Vagina (tissue), 2 donors: ENCODE results near the gene ASB10. TPM values are rescaled to one million over a fixed set of nuclear protein-coding genes. Genes with fewer than 3 reads are reported as not detected.

Experiments used
- DNase-seq, 2 donors: peaks; one replicate each; pipeline ENCODE4 v3.0.0-alpha.2; 2017; ENCODE audit errors: extremely low spot score in 2 of 2
- H3K27ac ChIP-seq: fragments of 200-600 bp; sonication (generic); one replicate; pipeline ENCODE4 v1.5.1; 2019
- H3K27me3 ChIP-seq: fragments of 200-600 bp; sonication (generic); one replicate; pipeline ENCODE4 v1.5.1; 2019
- H3K36me3 ChIP-seq, 2 donors: fragments of 200-600 bp; sonication (generic); one replicate each; pipeline ENCODE4 v1.5.1; 2017 to 2019
- H3K4me1 ChIP-seq: fragments of 200-600 bp; sonication (generic); one replicate; pipeline ENCODE4 v1.5.1; 2019
- H3K4me3 ChIP-seq, 2 donors: fragments of 200-600 bp; sonication (generic); 1 replicate in 1 of 2; 2 replicates in 1 of 2; pipeline ENCODE4 v1.5.1; 2016 to 2019
- H3K9me3 ChIP-seq: fragments of 200-600 bp; sonication (generic); one replicate; pipeline ENCODE4 v1.5.1; 2019
- POLR2A ChIP-seq, 2 donors: fragments of 450-650 bp; IDR thresholded peaks; one replicate each; pipeline ENCODE4 v1.6.1; 2017; ENCODE audit warnings: antibody characterized with exemption in 2 of 2, mild to moderate bottlenecking in 2 of 2, moderate library complexity in 2 of 2
- POLR2AphosphoS5 ChIP-seq, 2 donors: sonication (generic); formaldehyde crosslinking; IDR thresholded peaks; one replicate each; pipeline ENCODE4 v1.9.0; 2017; ENCODE audit warnings: antibody characterized with exemption in 2 of 2, mild to moderate bottlenecking in 2 of 2, low read depth in 1 of 2; ENCODE audit not compliant: insufficient read depth in 1 of 2
- intact Hi-C: fragments of 100-400 bp; cut with DNase I; formaldehyde crosslinking; loops from one replicate; pipeline ENCODE4 v1.15.1; 2023
- total RNA-seq: library from RNA; depleted of rRNA; stranded (reverse); fragments of >200 nt; gene quantifications from one replicate; pipeline ENCODE4 v1.2.3, GENCODE V29; 2016
- TF ChIP-seq, protein P1 (sequence below), 3 experiments: fragments of 450-650 bp in 2 of 3; fragments of 200-600 bp in 1 of 3; sonication (generic) in 1 of 3; IDR thresholded peaks; one replicate each; pipeline ENCODE4 v1.5.1; 2017 to 2019; ENCODE audit warnings: antibody characterized with exemption in 3 of 3, mild to moderate bottlenecking in 2 of 3, moderate library complexity in 2 of 3

ASB10 gene
- total RNA-seq, 1 donor from 2014 or later = not detected

DNA sequence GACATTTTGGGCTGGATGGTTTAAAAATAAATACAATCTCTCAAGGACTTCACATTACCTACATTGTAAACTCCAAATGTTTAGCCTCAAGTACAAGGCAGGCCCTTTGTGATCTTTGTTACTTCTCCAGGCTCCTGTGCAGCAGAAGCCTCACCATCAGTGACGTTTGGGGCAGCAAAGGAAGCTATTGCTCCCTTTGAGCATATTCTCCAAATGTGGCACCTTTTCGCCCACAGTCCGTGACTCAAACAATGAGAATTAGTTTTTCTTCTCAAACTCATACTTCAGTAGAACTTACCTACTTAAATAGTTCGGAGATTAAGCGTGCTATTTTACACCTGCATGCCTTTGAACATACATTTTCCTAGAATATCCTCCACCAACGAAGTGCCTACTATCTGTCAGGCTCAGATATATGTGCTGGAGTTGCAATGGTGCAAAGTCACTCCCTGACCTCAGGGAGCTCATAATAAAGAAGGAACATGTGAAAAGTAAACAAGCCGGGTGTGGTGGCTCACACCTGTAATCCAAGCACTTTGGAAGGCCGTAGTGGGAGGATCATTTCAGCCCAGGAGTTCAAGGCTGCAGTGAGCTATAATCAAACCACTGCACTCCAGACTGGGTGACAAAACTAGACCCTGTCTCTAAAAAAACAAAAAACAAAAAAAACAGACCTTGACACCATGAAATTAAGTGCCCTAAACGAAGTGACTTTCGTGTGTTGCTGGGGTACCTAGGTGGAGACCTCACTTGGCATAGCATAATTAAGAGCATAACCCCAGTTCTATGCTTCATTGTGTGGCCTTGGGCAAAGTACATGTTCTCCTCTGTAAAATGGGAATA is 41.2 kb upstream of the ASB10 start:
- no peaks in the 10 kb centered on the region for H3K9me3 ChIP-seq
- peaks cover 36% of the 10 kb centered on the region for H3K4me1 ChIP-seq
- peaks cover 0 to 16% of the 10 kb centered on the region in 2 donors for H3K36me3 ChIP-seq
- H3K27ac ChIP-seq = peak overlapping the region; percentile 57
- H3K27me3 ChIP-seq = no peaks in the 10 kb centered on the region
- peak overlapping the region; percentile 82 to 92 for H3K4me3 ChIP-seq
- intact Hi-C loops = no loop called here
- no peak for TF ChIP-seq POLR2AphosphoS5 (IDR thresholded peaks at IDR 0.05; ENCODE audit: insufficient read depth in 1 of 2, low read depth in 1 of 2)
- TF ChIP-seq POLR2A (IDR thresholded peaks at IDR 0.05) = no peak
- TF ChIP-seq, protein P1, sequence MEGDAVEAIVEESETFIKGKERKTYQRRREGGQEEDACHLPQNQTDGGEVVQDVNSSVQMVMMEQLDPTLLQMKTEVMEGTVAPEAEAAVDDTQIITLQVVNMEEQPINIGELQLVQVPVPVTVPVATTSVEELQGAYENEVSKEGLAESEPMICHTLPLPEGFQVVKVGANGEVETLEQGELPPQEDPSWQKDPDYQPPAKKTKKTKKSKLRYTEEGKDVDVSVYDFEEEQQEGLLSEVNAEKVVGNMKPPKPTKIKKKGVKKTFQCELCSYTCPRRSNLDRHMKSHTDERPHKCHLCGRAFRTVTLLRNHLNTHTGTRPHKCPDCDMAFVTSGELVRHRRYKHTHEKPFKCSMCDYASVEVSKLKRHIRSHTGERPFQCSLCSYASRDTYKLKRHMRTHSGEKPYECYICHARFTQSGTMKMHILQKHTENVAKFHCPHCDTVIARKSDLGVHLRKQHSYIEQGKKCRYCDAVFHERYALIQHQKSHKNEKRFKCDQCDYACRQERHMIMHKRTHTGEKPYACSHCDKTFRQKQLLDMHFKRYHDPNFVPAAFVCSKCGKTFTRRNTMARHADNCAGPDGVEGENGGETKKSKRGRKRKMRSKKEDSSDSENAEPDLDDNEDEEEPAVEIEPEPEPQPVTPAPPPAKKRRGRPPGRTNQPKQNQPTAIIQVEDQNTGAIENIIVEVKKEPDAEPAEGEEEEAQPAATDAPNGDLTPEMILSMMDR (IDR thresholded peaks at IDR 0.05) = no peak
- DNase-seq = no peak

DNA sequence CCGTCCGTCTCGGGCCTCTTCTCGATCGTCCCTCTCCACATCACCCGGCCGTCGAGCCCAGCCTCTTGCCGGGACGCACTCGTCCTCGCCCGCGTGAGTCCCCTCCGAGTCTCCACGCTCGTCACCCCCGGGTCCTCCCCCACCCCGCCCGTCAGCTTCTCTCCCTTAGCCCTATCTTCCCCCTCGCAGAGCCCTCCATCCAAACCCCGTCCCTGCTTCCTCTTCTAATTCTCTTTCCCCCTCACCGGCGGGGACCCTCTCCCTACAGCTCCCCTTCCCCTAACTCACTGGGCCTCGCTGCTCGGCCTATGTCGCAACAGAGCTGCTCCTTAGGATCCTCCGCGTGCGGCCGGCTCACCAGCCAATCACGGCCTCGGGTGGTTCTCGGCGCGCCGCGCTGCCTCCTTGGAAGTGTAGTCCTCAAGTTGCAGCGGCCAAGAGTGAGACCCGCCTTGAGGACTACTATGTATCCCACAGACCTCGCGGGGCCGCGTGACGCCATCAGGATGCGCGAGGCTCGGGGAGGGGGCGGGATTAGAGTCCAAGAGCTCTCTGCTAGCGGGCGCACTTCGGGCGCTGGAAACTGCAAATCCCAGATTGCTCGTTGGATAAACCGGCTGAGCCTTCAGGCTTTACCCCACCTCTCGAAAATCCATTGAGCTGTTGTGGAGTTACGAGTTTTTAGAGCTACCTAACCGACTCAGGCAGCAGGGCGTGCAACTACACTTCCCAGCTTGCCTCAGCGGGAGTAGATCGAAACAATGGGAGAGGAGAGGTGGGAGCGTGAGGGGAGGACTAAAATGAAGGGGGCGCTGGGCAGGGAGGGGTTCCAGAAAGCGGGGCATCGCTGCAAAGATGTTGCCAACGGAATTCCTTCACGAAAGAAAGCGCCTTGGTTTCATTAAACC is 40.1 kb upstream of the ASB10 start, which contains the start of gene ABCF2:
Gene ABCF2 (minus strand): TSS at position 331 of the 908 bp plus-strand sequence. CDS start 747 bp downstream, outside the sequence.
- DNase-seq = peak; percentile 99
- Histone ChIP-seq H3K27ac (peak within 1 kb of the TSS; percentile 57), H3K9me3 (no peaks in the 10 kb centered on the region), H3K27me3 (no peaks in the 10 kb centered on the region), H3K4me3 (peak within 1 kb of the TSS; percentile 82 to 92), H3K36me3 (peaks cover 0 to 27% of the 10 kb centered on the region in 2 donors), H3K4me1 (peaks cover 30% of the 10 kb centered on the region)
- peak; percentile 94 to 99 for TF ChIP-seq POLR2AphosphoS5 (IDR thresholded peaks at IDR 0.05; ENCODE audit: insufficient read depth in 1 of 2, low read depth in 1 of 2)
- TF ChIP-seq, protein P1 (IDR thresholded peaks at IDR 0.05) = no peak
- peak in 1 of 2 donors; percentile 15 for TF ChIP-seq POLR2A (IDR thresholded peaks at IDR 0.05)
- intact Hi-C loops = no loop called here

DNA sequence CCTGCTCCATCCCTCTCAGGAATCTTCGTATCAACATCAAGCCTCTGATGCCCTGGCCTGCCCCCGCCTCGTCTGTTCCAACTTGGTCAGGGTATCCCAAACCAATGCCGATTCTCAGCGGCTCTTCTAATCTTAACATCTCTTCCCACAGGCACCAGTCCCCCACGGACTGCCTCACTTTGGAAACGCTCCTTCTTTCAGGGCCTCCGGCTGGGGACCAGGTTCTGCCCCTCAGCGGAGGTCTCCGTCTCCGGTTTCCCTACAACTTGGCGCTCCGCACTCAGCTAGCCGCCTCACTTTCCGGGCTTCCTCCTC is 39.5 kb upstream of the ASB10 start:
- peaks cover 24% of the 10 kb centered on the region for H3K4me1 ChIP-seq
- DNase-seq = no peak
- intact Hi-C loops = no loop called here
- peaks cover 0 to 33% of the 10 kb centered on the region in 2 donors for H3K36me3 ChIP-seq
- no peaks in the 10 kb centered on the region for H3K27me3 ChIP-seq
- H3K9me3 ChIP-seq = no peaks in the 10 kb centered on the region
- no peak overlapping the region for H3K27ac ChIP-seq
- TF ChIP-seq POLR2A (IDR thresholded peaks at IDR 0.05) (no peak), POLR2AphosphoS5 (IDR thresholded peaks at IDR 0.05; ENCODE audit: insufficient read depth in 1 of 2, low read depth in 1 of 2) (no peak)
- TF ChIP-seq, protein P1 (IDR thresholded peaks at IDR 0.05) = no peak
- H3K4me3 ChIP-seq = peak overlapping the region; percentile 82 to 92

DNA sequence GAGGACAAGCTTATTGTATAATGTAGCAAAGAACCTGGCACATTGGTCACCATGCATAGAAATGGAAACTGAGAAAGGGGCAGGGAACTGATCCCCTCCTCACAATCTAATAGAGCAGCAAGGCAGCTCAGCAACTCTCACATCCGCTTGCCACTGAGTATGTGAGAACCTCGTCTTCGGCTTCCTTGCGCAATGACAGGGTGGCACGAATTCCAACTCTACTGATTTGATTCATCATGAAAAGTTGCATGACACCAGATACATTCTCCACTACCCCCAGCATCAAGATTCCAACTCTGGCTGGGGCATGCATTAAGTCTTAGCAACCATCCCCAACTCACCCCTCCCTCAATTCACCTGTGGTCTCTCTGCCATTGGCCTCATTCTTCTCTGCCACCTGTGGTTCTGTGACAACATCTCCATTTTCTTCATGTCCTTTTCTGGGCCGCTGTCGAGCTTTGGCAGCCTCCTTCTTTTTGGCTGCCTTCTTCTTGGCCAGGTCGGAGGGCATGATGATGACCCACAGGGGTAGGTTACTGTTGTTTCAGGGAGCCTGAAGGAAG is 39.0 kb upstream of the ASB10 start:
- TF ChIP-seq, protein P1 (IDR thresholded peaks at IDR 0.05) = no peak
- no peak for TF ChIP-seq POLR2AphosphoS5 (IDR thresholded peaks at IDR 0.05; ENCODE audit: insufficient read depth in 1 of 2, low read depth in 1 of 2)
- TF ChIP-seq POLR2A (IDR thresholded peaks at IDR 0.05) = no peak
- DNase-seq = no peak
- intact Hi-C loops = no loop called here
- no peaks in the 10 kb centered on the region for H3K9me3 ChIP-seq
- H3K27me3 ChIP-seq = no peaks in the 10 kb centered on the region
- H3K4me1 ChIP-seq = peaks cover 24% of the 10 kb centered on the region
- peaks cover 0 to 38% of the 10 kb centered on the region in 2 donors for H3K36me3 ChIP-seq
- H3K4me3 ChIP-seq = peak overlapping the region; percentile 82 to 92
- H3K27ac ChIP-seq = no peak overlapping the region
